IMR-90 (cell line): ENCODE results near the gene LRATD1. TPM values are rescaled to one million over a fixed set of nuclear protein-coding genes. Genes with fewer than 3 reads are reported as not detected.

Experiments
- ATAC-seq: fragments of 200-7000 bp; cut with Tn5 transposase; 2 replicates; pipeline ENCODE4 v1.9.1; 2020; ENCODE audit warnings: low read depth, mild to moderate bottlenecking, moderate library complexity
- BruUV-seq: library from RNA; stranded (reverse); fragments of 400-500 nt; replicated peaks from 2 replicates; lab custom pipeline; 2021; lab: Mats Ljungman, UMichigan
- CTCF ChIA-PET: fragments of 300-600 bp; formaldehyde crosslinking; extraction: SDS; loops from one replicate; lab custom pipeline; 2021; ENCODE audit warnings: antibody characterized with exemption; lab: Yijun Ruan, JAX
- POLR2A ChIA-PET: fragments of 300-600 bp; sonication (Branson Sonifier 250); formaldehyde crosslinking; loops from one replicate; lab custom pipeline; 2022; ENCODE audit warnings: antibody characterized with exemption; ENCODE audit not compliant: unreplicated experiment; lab: Charles Lee
- DNase-seq: peaks from one replicate; pipeline ENCODE4 v3.0.0; 2013
- H2AFZ ChIP-seq: replicated peaks from 2 replicates; pipeline ENCODE3; 2013; ENCODE audit warnings: low read length, mild to moderate bottlenecking; ENCODE audit not compliant: poor library complexity
- H2AK5ac ChIP-seq: 2 replicates; pipeline ENCODE4 v1.6.1; 2013; ENCODE audit warnings: low read depth, low read length, inconsistent platforms
- H2AK9ac ChIP-seq: replicated peaks from 2 replicates; pipeline ENCODE3; 2013; ENCODE audit warnings: mild to moderate bottlenecking, low read depth, low read length, moderate library complexity; ENCODE audit not compliant: poor library complexity
- H2BK120ac ChIP-seq: 2 replicates; pipeline ENCODE4 v1.6.1; 2013; ENCODE audit warnings: low read depth, low read length, inconsistent platforms
- H2BK15ac ChIP-seq: 3 replicates; pipeline ENCODE4 v1.6.1; 2013; ENCODE audit warnings: low read depth, low read length, inconsistent platforms
- H2BK20ac ChIP-seq: 2 replicates; pipeline ENCODE4 v1.6.1; 2013; ENCODE audit warnings: low read depth, mild to moderate bottlenecking, inconsistent platforms, low read length, moderate library complexity
- H2BK5ac ChIP-seq: 2 replicates; pipeline ENCODE4 v1.6.1; 2013; ENCODE audit warnings: mild to moderate bottlenecking, low read depth, low read length, inconsistent platforms; ENCODE audit not compliant: poor library complexity, severe bottlenecking
- H3K14ac ChIP-seq: replicated peaks from 2 replicates; pipeline ENCODE4 v1.6.1; 2013; ENCODE audit warnings: low read depth, low read length, inconsistent platforms
- H3K18ac ChIP-seq: 2 replicates; pipeline ENCODE4 v1.6.1; 2013; ENCODE audit warnings: low read depth, low read length, control low read depth
- H3K23ac ChIP-seq: 2 replicates; pipeline ENCODE4 v1.6.1; 2013; ENCODE audit warnings: low read depth, low read length, inconsistent platforms
- H3K27ac ChIP-seq: 2 replicates; pipeline ENCODE4 v1.5.1; 2013; ENCODE audit warnings: mild to moderate bottlenecking, control low read depth, low read length; ENCODE audit not compliant: insufficient read depth
- H3K27me3 ChIP-seq: 2 replicates; pipeline ENCODE4 v1.6.1; 2013; ENCODE audit warnings: low read length; ENCODE audit not compliant: control insufficient read depth, insufficient read depth
- H3K36me3 ChIP-seq: 2 replicates; pipeline ENCODE4 v1.6.1; 2013; ENCODE audit warnings: low read length, mixed read lengths; ENCODE audit not compliant: control insufficient read depth, insufficient read depth
- H3K4ac ChIP-seq: 2 replicates; pipeline ENCODE4 v1.6.1; 2013; ENCODE audit warnings: low read depth, low read length, inconsistent platforms
- H3K4me1 ChIP-seq: 2 replicates; pipeline ENCODE4 v1.6.1; 2013; ENCODE audit warnings: low read length, mixed read lengths; ENCODE audit not compliant: control insufficient read depth, insufficient read depth
- H3K4me2 ChIP-seq: 2 replicates; pipeline ENCODE4 v1.6.1; 2013; ENCODE audit warnings: low read depth, mild to moderate bottlenecking, control low read depth, low read length, moderate library complexity
- H3K4me3 ChIP-seq: 2 replicates; pipeline ENCODE4 v1.5.1; 2013; ENCODE audit warnings: low read depth, mild to moderate bottlenecking, control low read depth, low read length, moderate library complexity; ENCODE audit not compliant: insufficient read depth
- H3K56ac ChIP-seq: 2 replicates; pipeline ENCODE4 v1.6.1; 2013; ENCODE audit warnings: low read length, inconsistent platforms; ENCODE audit not compliant: insufficient read depth; ENCODE audit errors: extremely low read depth
- H3K79me1 ChIP-seq, 2 experiments: 2 replicates each; pipeline ENCODE4 v1.6.1; 2013; ENCODE audit warnings: low read length in 2 of 2, inconsistent platforms in 1 of 2, low read depth in 1 of 2
- H3K9ac ChIP-seq: 2 replicates; pipeline ENCODE4 v1.6.1; 2013; ENCODE audit warnings: low read depth, low read length, control low read depth
- H3K9me1 ChIP-seq: 2 replicates; pipeline ENCODE4 v1.6.1; 2013; ENCODE audit warnings: low read length, inconsistent platforms; ENCODE audit not compliant: insufficient read depth
- H3K9me3 ChIP-seq: 2 replicates; pipeline ENCODE4 v1.6.1; 2013; ENCODE audit warnings: low read length; ENCODE audit not compliant: control insufficient read depth, insufficient read depth
- H4K20me1 ChIP-seq: 2 replicates; pipeline ENCODE4 v1.6.1; 2013; ENCODE audit warnings: low read length, inconsistent platforms; ENCODE audit not compliant: insufficient read depth
- H4K5ac ChIP-seq: 2 replicates; pipeline ENCODE4 v1.6.1; 2013; ENCODE audit warnings: mild to moderate bottlenecking, low read depth, low read length, control low read depth
- H4K8ac ChIP-seq, 2 experiments: 2 replicates each; pipeline ENCODE4 v1.6.1; 2013; ENCODE audit warnings: low read depth in 2 of 2, low read length in 2 of 2, control low read depth in 1 of 2, inconsistent platforms in 1 of 2
- H4K91ac ChIP-seq: 2 replicates; pipeline ENCODE4 v1.6.1; 2013; ENCODE audit warnings: low read depth, low read length, inconsistent platforms; ENCODE audit not compliant: insufficient read depth
- BHLHE40 ChIP-seq: fragments of 150-350 bp; IDR thresholded peaks from 2 replicates; pipeline ENCODE4 v1.6.1; 2016; ENCODE audit warnings: mild to moderate bottlenecking, low read depth, low read length
- CEBPB ChIP-seq: IDR thresholded peaks from 2 replicates; pipeline ENCODE4 v1.6.1; 2012; ENCODE audit warnings: low read depth, low read length, improper control_type of control experiment
- CHD1 ChIP-seq: IDR thresholded peaks from 2 replicates; pipeline ENCODE4 v1.6.1; 2012; ENCODE audit warnings: low read depth, low read length, improper control_type of control experiment
- CTCF ChIP-seq: conservative IDR thresholded peaks from 2 replicates; pipeline ENCODE4 v1.5.1; 2012; ENCODE audit warnings: mild to moderate bottlenecking, low read depth, low read length, improper control_type of control experiment
- ELK1 ChIP-seq: fragments of 150-350 bp; IDR thresholded peaks from 2 replicates; pipeline ENCODE4 v1.6.1; 2016; ENCODE audit warnings: low read depth, mild to moderate bottlenecking, low read length, moderate library complexity, borderline replicate concordance
- FOS ChIP-seq: fragments of 150-350 bp; IDR thresholded peaks from 2 replicates; pipeline ENCODE4 v1.6.1; 2016; ENCODE audit warnings: low read depth, low read length
- MAFK ChIP-seq: IDR thresholded peaks from 2 replicates; pipeline ENCODE4 v1.6.1; 2012; ENCODE audit warnings: low read depth, low read length, improper control_type of control experiment
- MAZ ChIP-seq: IDR thresholded peaks from 2 replicates; pipeline ENCODE4 v1.6.1; 2012; ENCODE audit warnings: low read depth, mild to moderate bottlenecking, low read length, improper control_type of control experiment, moderate library complexity, borderline replicate concordance
- MXI1 ChIP-seq: IDR thresholded peaks from 2 replicates; pipeline ENCODE4 v1.6.1; 2012; ENCODE audit warnings: low read depth, mild to moderate bottlenecking, low read length, moderate library complexity, borderline replicate concordance
- NFE2L2 ChIP-seq: fragments of 150-350 bp; IDR thresholded peaks from 2 replicates; pipeline ENCODE4 v1.6.1; 2016; ENCODE audit warnings: low read depth, mild to moderate bottlenecking, low read length
- POLR2A ChIP-seq: IDR thresholded peaks from 2 replicates; pipeline ENCODE4 v1.6.1; 2012; ENCODE audit warnings: mild to moderate bottlenecking, low read depth, low read length
- RAD21 ChIP-seq: IDR thresholded peaks from 2 replicates; pipeline ENCODE4 v1.6.1; 2012; ENCODE audit warnings: low read length, improper control_type of control experiment
- RCOR1 ChIP-seq: IDR thresholded peaks from 2 replicates; pipeline ENCODE4 v1.6.1; 2012; ENCODE audit warnings: mild to moderate bottlenecking, low read length, improper control_type of control experiment; ENCODE audit not compliant: insufficient replicate concordance
- RFX5 ChIP-seq: IDR thresholded peaks from 2 replicates; pipeline ENCODE4 v1.8.0; 2012; ENCODE audit warnings: low read depth, mild to moderate bottlenecking, low read length, moderate library complexity
- SMC3 ChIP-seq: fragments of 150-350 bp; IDR thresholded peaks from 2 replicates; pipeline ENCODE4 v1.6.1; 2016; ENCODE audit warnings: low read depth, mild to moderate bottlenecking, antibody characterized with exemption, low read length, moderate library complexity
- USF2 ChIP-seq: fragments of 150-350 bp; IDR thresholded peaks from 2 replicates; pipeline ENCODE4 v1.6.1; 2017; ENCODE audit warnings: mild to moderate bottlenecking, antibody characterized with exemption, low read length, low read depth
- WGBS, 2 experiments: methylation state at CpG; one replicate each; pipeline versions ENCODE4 v1.1.5 to v1.1.7; 2013; ENCODE audit warnings: missing lambda C conversion rate in 2 of 2; ENCODE audit not compliant: insufficient read length in 1 of 2; ENCODE audit errors: extremely low coverage in 2 of 2; 5-methylcytosine and 5-hydroxymethylcytosine counted together
- dilution Hi-C: fragments of 300-500 bp; cut with HindIII; formaldehyde crosslinking; loops from one replicate; pipeline ENCODE4 v1.14.3; 2018; ENCODE audit warnings: low sequenced_read_pairs; ENCODE audit not compliant: unreplicated experiment
- in situ Hi-C: fragments of 300-500 bp; cut with MboI; formaldehyde crosslinking; loops from 3 replicates; pipeline ENCODE4 v1.14.3; 2019; ENCODE audit warnings: low sequenced_read_pairs, inconsistent platforms, mixed read lengths
- intact Hi-C: fragments of 100-400 bp; cut with micrococcal nuclease; formaldehyde crosslinking; loops from 2 replicates; pipeline ENCODE4 v1.10.0; 2022
- polyA plus RNA-seq, 3 experiments: library from polyadenylated mRNA; depleted of rRNA; stranded (reverse); fragments of >200 nt; gene quantifications; 2 replicates each; pipeline ENCODE4 v1.2.3, GENCODE V29; 2012; ENCODE audit warnings: low replicate concordance in 1 of 3
- total RNA-seq: library from RNA; depleted of rRNA; stranded (reverse); fragments of >200 nt; gene quantifications from 2 replicates; pipeline ENCODE4 v1.2.3, GENCODE V29; 2012

The LRATD1 gene
- total and polyA plus RNA-seq, 2 of the 4 experiments (the other 2 are of a cell fraction): 0.18 to 0.60 TPM

- no peak for TF ChIP-seq NFE2L2
- TF ChIP-seq ELK1: no peak
- TF ChIP-seq MAZ: no peak
- no peak for TF ChIP-seq RCOR1
- no peak for TF ChIP-seq MAFK
- TF ChIP-seq CEBPB: no peak
- no peak for TF ChIP-seq RFX5
- TF ChIP-seq FOS: no peak
- TF ChIP-seq MXI1: no peak
- TF ChIP-seq CTCF: no peak
- no peak for TF ChIP-seq BHLHE40
- TF ChIP-seq RAD21: no peak
- TF ChIP-seq SMC3: no peak
- no peak for TF ChIP-seq POLR2A
- no peak for TF ChIP-seq CHD1
- TF ChIP-seq USF2: no peak
- no peak overlapping the region for H2BK20ac ChIP-seq
- intact Hi-C loops (no loop called here), in situ Hi-C loops (no loop called here), dilution Hi-C loops (no loop called here)
- no peak overlapping the region for H4K5ac ChIP-seq
- no CpG with 5 or more reads among the region's 1 CpG for WGBS, 2 experiments
- no peak overlapping the region for H3K4ac ChIP-seq
- H4K8ac ChIP-seq: no peak overlapping the region
- no peak overlapping the region for H3K18ac ChIP-seq
- no peak overlapping the region for H3K14ac ChIP-seq
- no peak overlapping the region for H2AK9ac ChIP-seq
- no peak overlapping the region for H3K9ac ChIP-seq
- H2BK5ac ChIP-seq: no peak overlapping the region
- H3K4me2 ChIP-seq: no peak overlapping the region
- no peak overlapping the region for H3K27ac ChIP-seq
- no peak overlapping the region for H3K23ac ChIP-seq
- POLR2A ChIA-PET: no interaction called here
- H2BK15ac ChIP-seq: no peak overlapping the region
- H4K20me1 ChIP-seq: no peaks in the 10 kb centered on the region
- no peak overlapping the region for H2AK5ac ChIP-seq
- no peaks in the 10 kb centered on the region for H3K79me1 ChIP-seq
- no peak overlapping the region for H2BK120ac ChIP-seq
- H3K9me3 ChIP-seq: peaks cover 2% of the 10 kb centered on the region; the same call in 1 of the 2 replicates
- no peak overlapping the region for H3K4me3 ChIP-seq
- no TSS peak for BruUV-seq
- no peaks in the 10 kb centered on the region for H3K9me1 ChIP-seq
- CTCF ChIA-PET: no interaction called here
- DNase-seq (no peak), ATAC-seq (no peak)
- H4K91ac ChIP-seq: no peak overlapping the region
- no peak overlapping the region for H2AFZ ChIP-seq
- H3K36me3 ChIP-seq: no peaks in the 10 kb centered on the region
- H3K27me3 ChIP-seq: no peaks in the 10 kb centered on the region
- no peaks in the 10 kb centered on the region for H3K4me1 ChIP-seq
- no peak overlapping the region for H3K56ac ChIP-seq
Observed at GRCh38 chr2:14678761-14679160, 46.2 kb downstream of the LRATD1 start.
